HG03097 (cell line): ENCODE data around the gene SLC35F2.

Experiments
- ATAC-seq: cut with Tn5 transposase; IDR thresholded peaks from one replicate; pipeline ENCODE4 v1.9.1; 2021; ENCODE audit not compliant: unreplicated experiment, low FRiP score

Gene SLC35F2

GRCh38 chr11:107743191-107743590 is 115.4 kb downstream of the SLC35F2 start:
- no peak for ATAC-seq

DNA sequence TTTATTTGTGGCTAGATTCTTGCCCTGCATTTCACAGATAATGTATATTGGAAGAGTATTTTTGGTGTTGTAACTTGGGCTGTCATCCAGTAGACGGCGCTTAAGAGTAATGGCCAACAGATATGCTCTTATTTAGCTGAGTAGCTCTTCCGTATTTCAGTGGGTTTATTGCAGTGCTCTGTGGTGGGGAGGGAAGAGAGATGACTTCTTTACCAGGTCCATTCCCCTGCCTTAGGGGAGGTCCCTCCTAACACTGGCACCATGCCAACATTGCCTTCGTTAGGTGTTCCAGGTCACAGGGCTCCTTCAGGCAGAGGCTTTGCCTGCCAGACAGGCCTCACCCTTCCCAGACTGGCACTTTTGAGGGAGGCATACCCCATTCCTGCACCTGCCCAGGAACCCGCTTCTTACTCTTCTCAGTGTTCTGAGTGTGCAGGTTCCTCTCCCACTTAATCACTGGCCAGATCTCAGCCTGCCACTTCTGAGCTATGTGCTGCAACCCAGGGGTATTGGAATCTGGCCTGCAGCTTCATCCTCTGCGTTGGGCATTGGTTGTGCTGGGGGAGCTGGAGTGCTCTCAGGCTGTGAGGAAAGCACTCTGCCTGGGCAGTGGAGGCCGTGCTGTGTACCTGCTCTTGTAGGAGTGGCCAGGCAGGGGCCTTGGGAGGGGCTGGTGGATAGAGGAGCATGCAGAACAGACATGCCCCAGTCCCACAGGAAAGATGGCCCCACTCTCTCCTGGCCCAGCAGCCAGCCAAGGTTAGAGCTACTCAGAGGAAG is 117.4 kb downstream of the SLC35F2 start:
- ATAC-seq, result no peak
